ENCODE measurements around the gene EIF2S3B. TPM values are rescaled to one million over a fixed set of nuclear protein-coding genes. Genes with fewer than 3 reads are reported as not detected.

Gene EIF2S3B
- total RNA-seq, 1 donor from 2014 or later: 0.22 TPM

- H3K4me1 ChIP-seq: no peaks in the 10 kb centered on the region
- intact Hi-C loops (cut with micrococcal nuclease): no loop called here
- H3K36me3 ChIP-seq: no peaks in the 10 kb centered on the region
- H3K9me3 ChIP-seq (replicated peaks): peaks cover 4% of the 10 kb centered on the region
- H3K4me3 ChIP-seq: no peak overlapping the region
- H3K27ac ChIP-seq (replicated peaks): no peak overlapping the region
- H3K27me3 ChIP-seq (ENCODE audit: low read depth): no peaks in the 10 kb centered on the region
- TF ChIP-seq CTCF (IDR thresholded peaks at IDR 0.05; ENCODE audit: borderline replicate concordance): no peak
- no peak for DNase-seq
Observed at GRCh38 chr12:10537721-10538120, 32.0 kb downstream of the EIF2S3B start.

GRCh38 chr12:10540776-10541205 lies 35.1 kb downstream of the EIF2S3B start:
- Histone ChIP-seq H3K27me3 (ENCODE audit: low read depth) (peaks cover 4% of the 10 kb centered on the region), H3K4me3 (no peak overlapping the region), H3K36me3 (no peaks in the 10 kb centered on the region), H3K4me1 (no peaks in the 10 kb centered on the region), H3K9me3 (replicated peaks) (peaks cover 4% of the 10 kb centered on the region), H3K27ac (replicated peaks) (no peak overlapping the region)
- TF ChIP-seq CTCF (IDR thresholded peaks at IDR 0.05; ENCODE audit: borderline replicate concordance): no peak
- no peak for DNase-seq
- intact Hi-C loops (cut with micrococcal nuclease): no loop called here

GRCh38 chr12:10543499-10543898 lies 37.8 kb downstream of the EIF2S3B start:
- Histone ChIP-seq H3K4me3 (no peak overlapping the region), H3K27ac (replicated peaks) (no peak overlapping the region), H3K9me3 (replicated peaks) (peaks cover 4% of the 10 kb centered on the region), H3K27me3 (ENCODE audit: low read depth) (peaks cover 4% of the 10 kb centered on the region), H3K36me3 (no peaks in the 10 kb centered on the region), H3K4me1 (no peaks in the 10 kb centered on the region)
- no peak for DNase-seq
- intact Hi-C loops (cut with micrococcal nuclease): no loop called here
- TF ChIP-seq CTCF (IDR thresholded peaks at IDR 0.05; ENCODE audit: borderline replicate concordance): no peak

- no peaks in the 10 kb centered on the region for H3K36me3 ChIP-seq
- no peaks in the 10 kb centered on the region for H3K27me3 ChIP-seq (ENCODE audit: low read depth)
- no peak for DNase-seq
- H3K4me1 ChIP-seq: no peaks in the 10 kb centered on the region
- no peaks in the 10 kb centered on the region for H3K9me3 ChIP-seq (replicated peaks)
- H3K4me3 ChIP-seq: no peak overlapping the region
- TF ChIP-seq CTCF (IDR thresholded peaks at IDR 0.05; ENCODE audit: borderline replicate concordance): no peak
- H3K27ac ChIP-seq (replicated peaks): no peak overlapping the region
- intact Hi-C loops (cut with micrococcal nuclease): no loop called here
Observed at GRCh38 chr12:10551375-10551774, 45.7 kb downstream of the EIF2S3B start.

- no peak overlapping the region for H3K4me3 ChIP-seq
- H3K27ac ChIP-seq (replicated peaks): no peak overlapping the region
- no peaks in the 10 kb centered on the region for H3K4me1 ChIP-seq
- TF ChIP-seq CTCF (IDR thresholded peaks at IDR 0.05; ENCODE audit: borderline replicate concordance): no peak
- DNase-seq: no peak
- intact Hi-C loops (cut with micrococcal nuclease): no loop called here
- no peaks in the 10 kb centered on the region for H3K36me3 ChIP-seq
- H3K9me3 ChIP-seq (replicated peaks): no peaks in the 10 kb centered on the region
- peaks cover 6% of the 10 kb centered on the region for H3K27me3 ChIP-seq (ENCODE audit: low read depth)
Observed at GRCh38 chr12:10553148-10553547, 47.5 kb downstream of the EIF2S3B start.
